K562 (cell line): ENCODE data around the gene FBXO4. TPM values are rescaled to one million over a fixed set of nuclear protein-coding genes. Genes with fewer than 3 reads are reported as not detected.
A peak's percentile ranks its signal among the peaks of the same experiment; 100 is the strongest.

Experiments
- BDP1 ChIP-seq: IDR thresholded peaks from 3 replicates; pipeline ENCODE4 v1.6.1; 2011; ENCODE audit not compliant: insufficient read length, insufficient read depth
- CBFA2T3 ChIP-seq: fragments of 450-650 bp; IDR thresholded peaks from 2 replicates; pipeline ENCODE4 v1.6.1; 2017
- CC2D1A ChIP-seq: fragments of 450-650 bp; IDR thresholded peaks from 2 replicates; pipeline ENCODE4 v1.6.1; 2017; ENCODE audit warnings: mild to moderate bottlenecking
- CHD4 ChIP-seq: fragments of 200-600 bp; sonication (generic); IDR thresholded peaks from 3 replicates; pipeline ENCODE4 v1.6.1; 2012; ENCODE audit warnings: low read depth, mild to moderate bottlenecking, mixed read lengths, low read length, inconsistent platforms; ENCODE audit not compliant: insufficient read depth, insufficient replicate concordance, poor library complexity, severe bottlenecking
- CREB1 ChIP-seq, 2 experiments: sonication (generic) in 1 of 2; formaldehyde crosslinking in 1 of 2; IDR thresholded peaks; 2 replicates each; pipeline versions ENCODE4 v1.6.1 to v1.8.0; 2012 to 2022; ENCODE audit warnings: inconsistent platforms in 1 of 2, mild to moderate bottlenecking in 1 of 2, missing genetic modification reagents in 1 of 2, moderate library complexity in 1 of 2
- CREM ChIP-seq: IDR thresholded peaks from 2 replicates; pipeline ENCODE4 v1.6.1; 2014; ENCODE audit warnings: antibody characterized with exemption, low read depth
- CTBP1 ChIP-seq: fragments of 450-650 bp; IDR thresholded peaks from 2 replicates; pipeline ENCODE4 v1.6.1; 2016; ENCODE audit warnings: borderline replicate concordance
- HCFC1 ChIP-seq: IDR thresholded peaks from 2 replicates; pipeline ENCODE4 v1.6.1; 2012; ENCODE audit warnings: low read depth, low read length, improper control_type of control experiment
- KLF16 ChIP-seq: IDR thresholded peaks from 2 replicates; pipeline ENCODE4 v1.6.1; 2016; ENCODE audit warnings: antibody characterized with exemption
- MECOM ChIP-seq: fragments of 250-450 bp; sonication (Bioruptor Pico); IDR thresholded peaks from 2 replicates; pipeline ENCODE4 v1.8.0; 2022; ENCODE audit warnings: inconsistent platforms
- NFIC ChIP-seq: fragments of 450-650 bp; IDR thresholded peaks from 2 replicates; pipeline ENCODE4 v1.6.1; 2017; ENCODE audit warnings: mild to moderate bottlenecking, inconsistent platforms
- POLR2AphosphoS5 ChIP-seq: IDR thresholded peaks from 2 replicates; pipeline ENCODE4 v1.6.1; 2011; ENCODE audit warnings: mild to moderate bottlenecking, low read depth, low read length, moderate library complexity; ENCODE audit not compliant: control insufficient read depth, insufficient read depth
- SREBF1 ChIP-seq: fragments of 150-350 bp; IDR thresholded peaks from 2 replicates; pipeline ENCODE4 v1.6.1; 2014; ENCODE audit warnings: antibody characterized with exemption, low read depth, low read length, borderline replicate concordance
- STAT5A ChIP-seq: IDR thresholded peaks from 2 replicates; pipeline ENCODE4 v1.6.1; 2012; ENCODE audit warnings: low read length, inconsistent platforms, borderline replicate concordance
- ZNF511 ChIP-seq: sonication (generic); formaldehyde crosslinking; IDR thresholded peaks from 2 replicates; pipeline ENCODE4 v1.8.0; 2022; ENCODE audit warnings: mild to moderate bottlenecking, missing genetic modification reagents
- polyA plus RNA-seq, 8 experiments: library from polyadenylated mRNA; depleted of rRNA in 4 of 8; stranded (reverse) in 5 of 8; unstranded in 3 of 8; fragments of >200 nt; fragmentation: Nextera tagmentation in 2 of 8; fragmentation: Illumina TruSeq in 1 of 8; extraction: Ambion mirVana in 2 of 8; extraction: Trizol in 1 of 8; gene quantifications; 2 replicates each; pipeline versions ENCODE4 v1.2.1 to v1.2.3, GENCODE V29; 2011 to 2014; ENCODE audit warnings: inconsistent platforms in 1 of 8, missing spikeins in 1 of 8
- total RNA-seq, 7 experiments: library from RNA; depleted of rRNA in 6 of 7; stranded (reverse); fragments of >200 nt in 6 of 7; fragmentation: Illumina TruSeq in 2 of 7; extraction: Trizol in 2 of 7; gene quantifications; 2 replicates each; pipeline versions ENCODE4 v1.2.1 to v1.2.3, GENCODE V29; 2011 to 2021; ENCODE audit warnings: low replicate concordance in 1 of 7
- TF ChIP-seq, protein P1 (sequence below), 2 experiments: fragments of 450-650 bp in 1 of 2; sonication (generic) in 1 of 2; formaldehyde crosslinking in 1 of 2; IDR thresholded peaks; 2 replicates each; pipeline versions ENCODE4 v1.7.1 to v1.9.0; 2016 to 2022; ENCODE audit warnings: inconsistent platforms in 1 of 2, mild to moderate bottlenecking in 1 of 2, missing genetic modification reagents in 1 of 2
- TF ChIP-seq, protein P2 (sequence below): fragments of 450-650 bp; IDR thresholded peaks from 2 replicates; pipeline ENCODE4 v1.6.1; 2017; ENCODE audit warnings: mild to moderate bottlenecking, moderate library complexity
- TF ChIP-seq, protein P3 (sequence below): sonication (generic); formaldehyde crosslinking; IDR thresholded peaks from 2 replicates; pipeline ENCODE4 v1.9.0; 2022; ENCODE audit warnings: mild to moderate bottlenecking, missing genetic modification reagents

The FBXO4 gene
- total and polyA plus RNA-seq, 9 of the 15 experiments (the other 6 are each of a cell fraction or from before 2014, with no cell fraction given), result 5.9 to 33.4 (median 19.6) TPM

DNA sequence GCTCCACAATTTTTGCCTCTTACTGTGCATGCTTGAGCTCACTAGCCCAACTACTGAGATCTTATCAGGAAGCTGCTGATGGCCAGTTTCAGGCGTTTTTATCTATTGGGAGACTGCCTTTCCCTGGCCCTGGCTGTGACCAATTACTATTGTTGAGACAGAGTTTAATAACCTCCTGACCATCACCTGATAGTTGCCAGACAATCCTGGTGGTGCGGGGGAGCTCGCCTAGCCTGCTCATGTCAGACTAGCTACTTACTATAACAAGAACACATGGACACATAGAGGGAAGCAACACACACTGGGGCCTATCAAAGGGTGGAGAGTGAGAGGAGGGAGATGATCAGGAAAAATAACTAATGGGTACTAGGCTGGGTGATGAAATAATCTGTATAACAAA lies 41.8 kb upstream of the FBXO4 start (continued):
- TF ChIP-seq, protein P1, sequence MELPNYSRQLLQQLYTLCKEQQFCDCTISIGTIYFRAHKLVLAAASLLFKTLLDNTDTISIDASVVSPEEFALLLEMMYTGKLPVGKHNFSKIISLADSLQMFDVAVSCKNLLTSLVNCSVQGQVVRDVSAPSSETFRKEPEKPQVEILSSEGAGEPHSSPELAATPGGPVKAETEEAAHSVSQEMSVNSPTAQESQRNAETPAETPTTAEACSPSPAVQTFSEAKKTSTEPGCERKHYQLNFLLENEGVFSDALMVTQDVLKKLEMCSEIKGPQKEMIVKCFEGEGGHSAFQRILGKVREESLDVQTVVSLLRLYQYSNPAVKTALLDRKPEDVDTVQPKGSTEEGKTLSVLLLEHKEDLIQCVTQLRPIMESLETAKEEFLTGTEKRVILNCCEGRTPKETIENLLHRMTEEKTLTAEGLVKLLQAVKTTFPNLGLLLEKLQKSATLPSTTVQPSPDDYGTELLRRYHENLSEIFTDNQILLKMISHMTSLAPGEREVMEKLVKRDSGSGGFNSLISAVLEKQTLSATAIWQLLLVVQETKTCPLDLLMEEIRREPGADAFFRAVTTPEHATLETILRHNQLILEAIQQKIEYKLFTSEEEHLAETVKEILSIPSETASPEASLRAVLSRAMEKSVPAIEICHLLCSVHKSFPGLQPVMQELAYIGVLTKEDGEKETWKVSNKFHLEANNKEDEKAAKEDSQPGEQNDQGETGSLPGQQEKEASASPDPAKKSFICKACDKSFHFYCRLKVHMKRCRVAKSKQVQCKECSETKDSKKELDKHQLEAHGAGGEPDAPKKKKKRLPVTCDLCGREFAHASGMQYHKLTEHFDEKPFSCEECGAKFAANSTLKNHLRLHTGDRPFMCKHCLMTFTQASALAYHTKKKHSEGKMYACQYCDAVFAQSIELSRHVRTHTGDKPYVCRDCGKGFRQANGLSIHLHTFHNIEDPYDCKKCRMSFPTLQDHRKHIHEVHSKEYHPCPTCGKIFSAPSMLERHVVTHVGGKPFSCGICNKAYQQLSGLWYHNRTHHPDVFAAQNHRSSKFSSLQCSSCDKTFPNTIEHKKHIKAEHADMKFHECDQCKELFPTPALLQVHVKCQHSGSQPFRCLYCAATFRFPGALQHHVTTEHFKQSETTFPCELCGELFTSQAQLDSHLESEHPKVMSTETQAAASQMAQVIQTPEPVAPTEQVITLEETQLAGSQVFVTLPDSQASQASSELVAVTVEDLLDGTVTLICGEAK (IDR thresholded peaks at IDR 0.05), result no peak
- TF ChIP-seq, protein P1 (CRISPR knock-in tag; IDR thresholded peaks at IDR 0.05), result no peak
- peak; percentile 60 for TF ChIP-seq MECOM (CRISPR knock-in tag)
- no peak for TF ChIP-seq CREB1 (IDR thresholded peaks at IDR 0.05)
- TF ChIP-seq CREB1 (CRISPR knock-in tag; IDR thresholded peaks at IDR 0.05), result no peak
- TF ChIP-seq CHD4, result no peak
- peak; percentile 52 for TF ChIP-seq STAT5A
- TF ChIP-seq, protein P2, sequence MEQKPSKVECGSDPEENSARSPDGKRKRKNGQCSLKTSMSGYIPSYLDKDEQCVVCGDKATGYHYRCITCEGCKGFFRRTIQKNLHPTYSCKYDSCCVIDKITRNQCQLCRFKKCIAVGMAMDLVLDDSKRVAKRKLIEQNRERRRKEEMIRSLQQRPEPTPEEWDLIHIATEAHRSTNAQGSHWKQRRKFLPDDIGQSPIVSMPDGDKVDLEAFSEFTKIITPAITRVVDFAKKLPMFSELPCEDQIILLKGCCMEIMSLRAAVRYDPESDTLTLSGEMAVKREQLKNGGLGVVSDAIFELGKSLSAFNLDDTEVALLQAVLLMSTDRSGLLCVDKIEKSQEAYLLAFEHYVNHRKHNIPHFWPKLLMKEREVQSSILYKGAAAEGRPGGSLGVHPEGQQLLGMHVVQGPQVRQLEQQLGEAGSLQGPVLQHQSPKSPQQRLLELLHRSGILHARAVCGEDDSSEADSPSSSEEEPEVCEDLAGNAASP, result no peak
- TF ChIP-seq NFIC, result peak; percentile 46
- TF ChIP-seq CBFA2T3, result peak; percentile 91
- TF ChIP-seq SREBF1, result peak; percentile 76; the same call in 1 of the 2 replicates
- TF ChIP-seq, protein P3, sequence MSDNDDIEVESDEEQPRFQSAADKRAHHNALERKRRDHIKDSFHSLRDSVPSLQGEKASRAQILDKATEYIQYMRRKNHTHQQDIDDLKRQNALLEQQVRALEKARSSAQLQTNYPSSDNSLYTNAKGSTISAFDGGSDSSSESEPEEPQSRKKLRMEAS (CRISPR knock-in tag), result no peak; the same call in 1 of the 2 replicates
- TF ChIP-seq POLR2AphosphoS5, result peak; percentile 66; the same call in 1 of the 2 replicates
- peak; percentile 68; the same call in 1 of the 2 replicates for TF ChIP-seq CTBP1
- TF ChIP-seq CC2D1A, result no peak; the same call in 1 of the 2 replicates
- TF ChIP-seq HCFC1, result no peak
- no peak for TF ChIP-seq ZNF511
- no peak for TF ChIP-seq BDP1
- TF ChIP-seq CREM, result 0 out of 2 replicates have a peak, but pooled peaks have one; percentile 22
- TF ChIP-seq KLF16, result peak; percentile 81
